ENCODE data around the gene RDH16. TPM values are rescaled to one million over a fixed set of nuclear protein-coding genes. Genes with fewer than 3 reads are reported as not detected.

Gene RDH16
- total RNA-seq, 1 donor from 2014 or later = 2.9 TPM

- Histone ChIP-seq H3K4me1 (peaks cover 10% of the 10 kb centered on the region), H3K27ac (no peak overlapping the region), H3K27me3 (no peaks in the 10 kb centered on the region), H3K9me3 (no peaks in the 10 kb centered on the region), H3K36me3 (no peaks in the 10 kb centered on the region), H3K4me3 (no peak overlapping the region)
- TF ChIP-seq, protein P1, sequence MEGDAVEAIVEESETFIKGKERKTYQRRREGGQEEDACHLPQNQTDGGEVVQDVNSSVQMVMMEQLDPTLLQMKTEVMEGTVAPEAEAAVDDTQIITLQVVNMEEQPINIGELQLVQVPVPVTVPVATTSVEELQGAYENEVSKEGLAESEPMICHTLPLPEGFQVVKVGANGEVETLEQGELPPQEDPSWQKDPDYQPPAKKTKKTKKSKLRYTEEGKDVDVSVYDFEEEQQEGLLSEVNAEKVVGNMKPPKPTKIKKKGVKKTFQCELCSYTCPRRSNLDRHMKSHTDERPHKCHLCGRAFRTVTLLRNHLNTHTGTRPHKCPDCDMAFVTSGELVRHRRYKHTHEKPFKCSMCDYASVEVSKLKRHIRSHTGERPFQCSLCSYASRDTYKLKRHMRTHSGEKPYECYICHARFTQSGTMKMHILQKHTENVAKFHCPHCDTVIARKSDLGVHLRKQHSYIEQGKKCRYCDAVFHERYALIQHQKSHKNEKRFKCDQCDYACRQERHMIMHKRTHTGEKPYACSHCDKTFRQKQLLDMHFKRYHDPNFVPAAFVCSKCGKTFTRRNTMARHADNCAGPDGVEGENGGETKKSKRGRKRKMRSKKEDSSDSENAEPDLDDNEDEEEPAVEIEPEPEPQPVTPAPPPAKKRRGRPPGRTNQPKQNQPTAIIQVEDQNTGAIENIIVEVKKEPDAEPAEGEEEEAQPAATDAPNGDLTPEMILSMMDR (IDR thresholded peaks at IDR 0.05) = no peak
- TF ChIP-seq POLR2AphosphoS5 (IDR thresholded peaks at IDR 0.05; ENCODE audit: insufficient read depth in 1 of 2, low read depth in 1 of 2) (no peak), POLR2A (IDR thresholded peaks at IDR 0.05) (no peak)
- peak; percentile 52 to 56 for DNase-seq (ENCODE audit: extremely low spot score in 2 of 2)
- intact Hi-C loops (cut with DNase I) = no loop called here
Measured at GRCh38 chr12:56954057-56954957, 3.1 kb downstream of the RDH16 start.

DNA sequence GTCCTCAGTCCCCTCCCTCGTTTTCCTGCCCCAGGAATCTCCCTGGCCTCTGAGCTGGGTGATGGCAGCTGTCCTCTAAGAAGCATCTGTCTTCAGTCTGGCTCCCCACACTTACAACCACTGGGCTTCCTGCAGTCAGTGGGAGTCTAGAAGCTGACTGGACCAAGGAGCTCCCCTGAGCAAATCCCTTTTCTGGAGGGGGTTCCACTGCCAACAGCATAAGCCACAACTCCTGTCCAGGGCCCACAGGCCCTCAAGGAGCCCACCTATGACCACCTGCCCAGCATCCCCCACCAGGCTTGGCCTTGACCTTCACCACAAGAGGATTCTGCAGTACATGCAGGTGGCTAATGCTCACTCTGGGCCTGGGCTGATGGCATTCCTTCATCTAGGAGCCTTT lies 4.1 kb downstream of the RDH16 start:
- H3K27me3 ChIP-seq = no peaks in the 10 kb centered on the region
- H3K9me3 ChIP-seq = no peaks in the 10 kb centered on the region
- H3K27ac ChIP-seq = no peak overlapping the region
- H3K4me1 ChIP-seq = peaks cover 10% of the 10 kb centered on the region
- intact Hi-C loops (cut with DNase I) = no loop called here
- H3K36me3 ChIP-seq = no peaks in the 10 kb centered on the region
- H3K4me3 ChIP-seq = no peak overlapping the region
- TF ChIP-seq POLR2AphosphoS5 (IDR thresholded peaks at IDR 0.05; ENCODE audit: insufficient read depth in 1 of 2, low read depth in 1 of 2) (no peak), POLR2A (IDR thresholded peaks at IDR 0.05) (no peak)
- TF ChIP-seq, protein P1 (IDR thresholded peaks at IDR 0.05) = no peak
- DNase-seq (ENCODE audit: extremely low spot score in 2 of 2) = peak; percentile 49 to 74

- peaks cover 10% of the 10 kb centered on the region for H3K4me1 ChIP-seq
- TF ChIP-seq POLR2AphosphoS5 (IDR thresholded peaks at IDR 0.05; ENCODE audit: insufficient read depth in 1 of 2, low read depth in 1 of 2) (no peak), POLR2A (IDR thresholded peaks at IDR 0.05) (no peak)
- TF ChIP-seq, protein P1 (IDR thresholded peaks at IDR 0.05) = no peak
- peak; percentile 42 to 43 for DNase-seq (ENCODE audit: extremely low spot score in 2 of 2)
- no peaks in the 10 kb centered on the region for H3K27me3 ChIP-seq
- intact Hi-C loops (cut with DNase I) = no loop called here
- no peak overlapping the region for H3K27ac ChIP-seq
- no peak overlapping the region for H3K4me3 ChIP-seq
- H3K9me3 ChIP-seq = no peaks in the 10 kb centered on the region
- H3K36me3 ChIP-seq = no peaks in the 10 kb centered on the region
Measured at GRCh38 chr12:56951582-56952339, 5.6 kb downstream of the RDH16 start.

DNA sequence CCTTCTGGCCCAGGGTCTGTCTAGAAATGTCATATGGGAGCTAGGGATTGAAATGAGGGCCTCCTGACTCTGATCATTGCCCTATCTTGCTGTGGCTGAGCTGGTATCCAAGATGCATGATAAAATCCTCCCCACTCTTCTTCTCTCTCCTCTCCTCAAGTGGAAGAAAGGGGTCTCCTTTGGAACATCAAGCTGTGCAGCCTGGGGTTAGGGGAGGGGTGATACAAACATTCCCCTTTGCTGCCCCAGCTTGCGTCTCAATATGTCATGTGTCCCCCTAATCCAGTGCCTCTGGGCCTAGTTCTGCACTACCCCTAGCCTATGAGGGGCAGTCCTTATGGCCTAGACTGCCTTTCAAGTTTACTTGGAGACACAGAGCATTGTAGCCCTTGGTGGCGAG lies 8.5 kb downstream of the RDH16 start:
- Histone ChIP-seq H3K9me3 (no peaks in the 10 kb centered on the region), H3K27me3 (no peaks in the 10 kb centered on the region), H3K27ac (no peak overlapping the region), H3K36me3 (no peaks in the 10 kb centered on the region), H3K4me3 (no peak overlapping the region), H3K4me1 (no peaks in the 10 kb centered on the region)
- intact Hi-C loops (cut with DNase I) = no loop called here
- DNase-seq (ENCODE audit: extremely low spot score in 2 of 2) = peak; percentile 52 to 61
- TF ChIP-seq POLR2A (IDR thresholded peaks at IDR 0.05) (no peak), POLR2AphosphoS5 (IDR thresholded peaks at IDR 0.05; ENCODE audit: insufficient read depth in 1 of 2, low read depth in 1 of 2) (no peak)
- TF ChIP-seq, protein P1 (IDR thresholded peaks at IDR 0.05) = no peak
